Omental fat pad (tissue), 4 donors: ENCODE results near the gene SELENOM. TPM values are rescaled to one million over a fixed set of nuclear protein-coding genes. Genes with fewer than 3 reads are reported as not detected.
"Not testable (repeated sequence)": the region's sequence is repeated elsewhere in the genome, so short reads cannot be mapped to it uniquely, and the experiment has no call there.

Experiments
- ATAC-seq: fragments of 150-250 bp; one replicate; pipeline ENCODE4 v1.9.1; 2016; ENCODE audit warnings: mild to moderate bottlenecking, moderate library complexity; ENCODE audit not compliant: low FRiP score
- DNase-seq: peaks from one replicate; pipeline ENCODE4 v3.0.0-alpha.2; 2019; ENCODE audit warnings: low spot score
- CTCF ChIP-seq, 3 donors: fragments of 450-650 bp; IDR thresholded peaks; one replicate each; pipeline ENCODE4 v1.5.1; 2016 to 2017; ENCODE audit warnings: antibody characterized with exemption in 3 of 3, mild to moderate bottlenecking in 3 of 3, moderate library complexity in 2 of 3
- total RNA-seq, 4 donors: library from RNA; depleted of rRNA; stranded (reverse); fragments of >200 nt; gene quantifications; one replicate each; pipeline ENCODE4 v1.1.0, GENCODE V29; 2016

The SELENOM gene
- total RNA-seq, 4 donors from 2014 or later: 162 to 346 (median 230) TPM

GRCh38 chr22:31077681-31078080 lies 29.7 kb downstream of the SELENOM start:
- DNase-seq (no peak), ATAC-seq (no peak)
- no peak for TF ChIP-seq CTCF (IDR thresholded peaks at IDR 0.05)

- no peak for TF ChIP-seq CTCF (IDR thresholded peaks at IDR 0.05)
- ATAC-seq (peak; percentile 46), DNase-seq (no peak)
These were observed 31.4 kb downstream of the SELENOM start for GRCh38 chr22:31075961-31076360.

GRCh38 chr22:31073545-31074145 lies 33.7 kb downstream of the SELENOM start:
- DNase-seq, ATAC-seq: not testable (repeated sequence)

- DNase-seq, ATAC-seq: not testable (repeated sequence)
These were observed 34.2 kb downstream of the SELENOM start for GRCh38 chr22:31073125-31073524.

- ATAC-seq, DNase-seq: not testable (repeated sequence)
These were observed 37.6 kb downstream of the SELENOM start for GRCh38 chr22:31069691-31070314.

- no peak for DNase-seq
- no peak for ATAC-seq
- no peak for TF ChIP-seq CTCF (IDR thresholded peaks at IDR 0.05)
These were observed 38.4 kb downstream of the SELENOM start for GRCh38 chr22:31068970-31069369.

GRCh38 chr22:31064369-31064768 lies 43.0 kb downstream of the SELENOM start:
- no peak for ATAC-seq

GRCh38 chr22:31062566-31063230 lies 44.7 kb downstream of the SELENOM start:
- DNase-seq (no peak), ATAC-seq (peak; percentile 51)
- no peak for TF ChIP-seq CTCF (IDR thresholded peaks at IDR 0.05)

More at GRCh38 chr22:31064369-31064768, 43.0 kb downstream of the SELENOM start:
- DNase-seq: no peak
- TF ChIP-seq CTCF (IDR thresholded peaks at IDR 0.05): no peak

- not testable (repeated sequence) for DNase-seq, ATAC-seq
These were observed 47.7 kb downstream of the SELENOM start for GRCh38 chr22:31059663-31060062.
